ENCODE measurements around the gene BACE1. TPM values are rescaled to one million over a fixed set of nuclear protein-coding genes. Genes with fewer than 3 reads are reported as not detected.

BACE1 gene
- polyA plus RNA-seq, 4 donors: 52.1 to 64.7 (median 59.3) TPM

- DNase-seq (ENCODE audit: low read depth in 4 of 4, low spot score in 2 of 4): no peak
These were observed 3.0 kb downstream of the BACE1 start for GRCh38 chr11:117313091-117313490.

- no peak for DNase-seq (ENCODE audit: low read depth in 4 of 4, low spot score in 2 of 4)
These were observed 6.7 kb downstream of the BACE1 start for GRCh38 chr11:117309310-117309709.

- no peak for DNase-seq (ENCODE audit: low read depth in 4 of 4, low spot score in 2 of 4)
These were observed 10.9 kb downstream of the BACE1 start for GRCh38 chr11:117305145-117305544.

GRCh38 chr11:117303646-117304315 lies 12.3 kb downstream of the BACE1 start:
- DNase-seq (ENCODE audit: low read depth in 4 of 4, low spot score in 2 of 4): no peak

- no peak for DNase-seq (ENCODE audit: low read depth in 4 of 4, low spot score in 2 of 4)
These were observed 13.0 kb downstream of the BACE1 start for GRCh38 chr11:117303101-117303500.

GRCh38 chr11:117302228-117302627 lies 13.8 kb downstream of the BACE1 start:
- no peak for DNase-seq (ENCODE audit: low read depth in 4 of 4, low spot score in 2 of 4)

GRCh38 chr11:117300773-117301172 lies 15.3 kb downstream of the BACE1 start:
- DNase-seq (ENCODE audit: low read depth in 4 of 4, low spot score in 2 of 4): peak in 3 of 4 donors; percentile 43 to 56 (median 54)

GRCh38 chr11:117300283-117300663 lies 15.8 kb downstream of the BACE1 start:
- DNase-seq (ENCODE audit: low read depth in 4 of 4, low spot score in 2 of 4): peak in 3 of 4 donors; percentile 47 to 68 (median 65)

GRCh38 chr11:117299351-117300282 lies 16.4 kb downstream of the BACE1 start:
- peak in 1 of 4 donors; percentile 28 for DNase-seq (ENCODE audit: low read depth in 4 of 4, low spot score in 2 of 4)

- no peak for DNase-seq (ENCODE audit: low read depth in 4 of 4, low spot score in 2 of 4)
These were observed 17.9 kb downstream of the BACE1 start for GRCh38 chr11:117298195-117298594.

GRCh38 chr11:117296881-117297280 lies 19.2 kb downstream of the BACE1 start:
- DNase-seq (ENCODE audit: low read depth in 4 of 4, low spot score in 2 of 4): no peak

GRCh38 chr11:117295438-117296137 lies 20.5 kb downstream of the BACE1 start:
- no peak for DNase-seq (ENCODE audit: low read depth in 4 of 4, low spot score in 2 of 4)

- DNase-seq (ENCODE audit: low read depth in 4 of 4, low spot score in 2 of 4): no peak
These were observed 23.4 kb downstream of the BACE1 start for GRCh38 chr11:117292616-117293015.

GRCh38 chr11:117290809-117291396 lies 25.2 kb downstream of the BACE1 start, which contains the start of gene BACE1-AS:
Gene BACE1-AS (plus strand): TSS chr11:117291346.
- no peak for DNase-seq (ENCODE audit: low read depth in 4 of 4, low spot score in 2 of 4)

GRCh38 chr11:117289795-117290194 lies 26.3 kb downstream of the BACE1 start:
- DNase-seq (ENCODE audit: low read depth in 4 of 4, low spot score in 2 of 4): no peak

GRCh38 chr11:117287668-117288067 lies 28.4 kb downstream of the BACE1 start:
- no peak for DNase-seq (ENCODE audit: low read depth in 4 of 4, low spot score in 2 of 4)

GRCh38 chr11:117286588-117286987 lies 29.5 kb downstream of the BACE1 start:
- DNase-seq (ENCODE audit: low read depth in 4 of 4, low spot score in 2 of 4): no peak

GRCh38 chr11:117284053-117284452 lies 32.0 kb downstream of the BACE1 start:
- no peak for DNase-seq (ENCODE audit: low read depth in 4 of 4, low spot score in 2 of 4)

- DNase-seq (ENCODE audit: low read depth in 4 of 4, low spot score in 2 of 4): no peak
These were observed 33.1 kb downstream of the BACE1 start for GRCh38 chr11:117282956-117283355.

- DNase-seq (ENCODE audit: low read depth in 4 of 4, low spot score in 2 of 4): no peak
These were observed 34.2 kb downstream of the BACE1 start for GRCh38 chr11:117281869-117282268.

- DNase-seq (ENCODE audit: low read depth in 4 of 4, low spot score in 2 of 4): no peak
These were observed 34.9 kb downstream of the BACE1 start for GRCh38 chr11:117281159-117281558.
